Keratinocyte (primary cell): Measurements from ENCODE around the gene DENND4B.

Source experiments
- EZH2 ChIP-seq: IDR thresholded peaks from one replicate; pipeline ENCODE4 v1.6.1; 2012; ENCODE audit warnings: inconsistent platforms, mild to moderate bottlenecking, low read length, moderate library complexity
- TF ChIP-seq, protein P1 (sequence below), 3 experiments: IDR thresholded peaks in 1 of 3; conservative IDR thresholded peaks in 1 of 3; optimal IDR thresholded peaks in 1 of 3; 2 replicates in 2 of 3; 3 replicates in 1 of 3; pipeline versions ENCODE3 to v1.5.1; 2011; ENCODE audit warnings: low read length in 3 of 3, mild to moderate bottlenecking in 3 of 3, moderate library complexity in 2 of 3, control low read depth in 1 of 3, inconsistent platforms in 1 of 3; ENCODE audit not compliant: insufficient read depth in 2 of 3; ENCODE audit errors: extremely low read depth in 1 of 3

DNA sequence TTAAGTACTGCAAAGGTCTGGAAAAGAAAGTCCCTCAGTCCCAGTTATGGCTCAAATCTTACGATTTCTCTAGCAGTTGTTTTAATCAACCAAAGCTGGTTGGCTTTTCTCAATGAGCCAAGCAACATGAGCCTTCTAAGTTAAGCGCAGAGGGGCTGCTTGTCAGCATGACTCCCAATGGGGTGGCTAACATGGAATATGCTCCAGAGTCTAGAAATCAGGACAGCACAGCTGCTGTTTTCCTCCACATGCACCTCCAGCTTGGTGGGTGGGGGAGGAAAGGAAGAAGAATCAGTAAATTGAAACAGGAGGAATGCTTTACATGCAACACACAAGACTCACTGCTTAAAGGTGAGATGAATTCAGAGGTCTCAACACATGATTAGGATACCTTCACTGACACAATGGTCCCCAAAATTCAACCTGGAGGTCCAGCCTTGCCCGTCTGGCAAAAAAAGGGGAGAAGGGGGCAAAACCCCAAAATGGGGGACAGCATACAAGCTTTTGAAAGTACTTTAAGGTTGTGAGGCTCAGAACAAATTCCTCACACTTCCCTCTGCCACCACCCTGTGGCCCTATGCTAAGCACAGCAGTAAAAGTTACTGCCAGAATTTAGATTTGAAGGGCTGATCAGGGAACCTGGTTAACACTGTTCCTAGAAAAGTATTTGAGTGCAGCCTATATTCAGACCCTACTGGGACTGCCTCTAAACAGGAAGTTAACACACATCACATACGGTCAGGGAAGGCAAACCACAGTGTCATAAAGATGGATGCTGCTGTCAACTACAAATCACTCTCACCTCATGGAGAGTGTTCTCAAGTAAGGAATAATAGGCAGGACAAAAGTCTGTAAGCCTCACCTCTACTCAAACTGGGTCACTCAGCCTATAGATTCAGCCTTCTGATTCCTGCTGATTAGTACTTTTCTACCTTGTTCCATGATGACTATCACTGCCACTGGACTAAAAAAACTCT is 26.4 kb downstream of the DENND4B start:
- TF ChIP-seq, protein P1, sequence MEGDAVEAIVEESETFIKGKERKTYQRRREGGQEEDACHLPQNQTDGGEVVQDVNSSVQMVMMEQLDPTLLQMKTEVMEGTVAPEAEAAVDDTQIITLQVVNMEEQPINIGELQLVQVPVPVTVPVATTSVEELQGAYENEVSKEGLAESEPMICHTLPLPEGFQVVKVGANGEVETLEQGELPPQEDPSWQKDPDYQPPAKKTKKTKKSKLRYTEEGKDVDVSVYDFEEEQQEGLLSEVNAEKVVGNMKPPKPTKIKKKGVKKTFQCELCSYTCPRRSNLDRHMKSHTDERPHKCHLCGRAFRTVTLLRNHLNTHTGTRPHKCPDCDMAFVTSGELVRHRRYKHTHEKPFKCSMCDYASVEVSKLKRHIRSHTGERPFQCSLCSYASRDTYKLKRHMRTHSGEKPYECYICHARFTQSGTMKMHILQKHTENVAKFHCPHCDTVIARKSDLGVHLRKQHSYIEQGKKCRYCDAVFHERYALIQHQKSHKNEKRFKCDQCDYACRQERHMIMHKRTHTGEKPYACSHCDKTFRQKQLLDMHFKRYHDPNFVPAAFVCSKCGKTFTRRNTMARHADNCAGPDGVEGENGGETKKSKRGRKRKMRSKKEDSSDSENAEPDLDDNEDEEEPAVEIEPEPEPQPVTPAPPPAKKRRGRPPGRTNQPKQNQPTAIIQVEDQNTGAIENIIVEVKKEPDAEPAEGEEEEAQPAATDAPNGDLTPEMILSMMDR (optimal IDR thresholded peaks at IDR 0.05 in 1 of 3, IDR thresholded peaks at IDR 0.05 in 1 of 3, conservative IDR thresholded peaks at IDR 0.05 in 1 of 3; ENCODE audit: extremely low read depth in 1 of 3, insufficient read depth in 2 of 3, low read length in 3 of 3), result peak in 2 of 3 experiments; percentile 17 to 33
- TF ChIP-seq EZH2, result no peak
